Body of pancreas (tissue), 4 donors: Measurements from ENCODE around the gene BRD4. TPM values are rescaled to one million over a fixed set of nuclear protein-coding genes. Genes with fewer than 3 reads are reported as not detected.

ENCODE experiments used
- ATAC-seq: fragments of 150-250 bp; one replicate; pipeline ENCODE4 v1.9.1; 2016
- DNase-seq, 4 donors: peaks; one replicate each; pipeline ENCODE4 v3.0.0-alpha.2; 2019
- H3K27ac ChIP-seq, 4 donors: fragments of 200-600 bp; sonication (generic); 1 replicate in 3 of 4; 2 replicates in 1 of 4; pipeline versions ENCODE4 v1.5.1 to v1.6.1; 2016 to 2019; ENCODE audit warnings: mild to moderate bottlenecking in 1 of 4, mixed read lengths in 1 of 4, moderate library complexity in 1 of 4
- H3K27me3 ChIP-seq, 2 donors: fragments of 200-600 bp; sonication (generic); one replicate each; pipeline ENCODE4 v1.6.0; 2016; ENCODE audit warnings: mild to moderate bottlenecking in 1 of 2
- H3K36me3 ChIP-seq, 2 donors: fragments of 200-600 bp; sonication (generic); replicated peaks in 1 of 2; 2 replicates each; pipeline ENCODE4 v1.5.1; 2016; ENCODE audit warnings: low read depth in 2 of 2; ENCODE audit not compliant: insufficient read depth in 1 of 2
- H3K4me1 ChIP-seq: fragments of 200-600 bp; sonication (generic); one replicate; pipeline ENCODE4 v1.6.0; 2016
- H3K4me3 ChIP-seq, 2 donors: fragments of 200-600 bp; sonication (generic); 1 replicate in 1 of 2; 2 replicates in 1 of 2; pipeline ENCODE4 v1.5.1; 2016 to 2019
- H3K9me3 ChIP-seq, 3 donors: fragments of 200-600 bp; sonication (generic); 1 replicate in 2 of 3; 2 replicates in 1 of 3; pipeline ENCODE4 v1.5.1; 2016
- POLR2A ChIP-seq, 3 donors: fragments of 450-650 bp; IDR thresholded peaks; one replicate each; pipeline ENCODE4 v1.6.1; 2016; ENCODE audit warnings: antibody characterized with exemption in 3 of 3, mild to moderate bottlenecking in 2 of 3
- WGBS, 2 donors: methylation state at CpG; one replicate each; pipeline ENCODE4 v1.1.5; 2017; 5-methylcytosine and 5-hydroxymethylcytosine counted together
- intact Hi-C: fragments of 100-400 bp; cut with DNase I; formaldehyde crosslinking; loops from one replicate; pipeline ENCODE4 v1.15.1; 2023
- total RNA-seq, 2 donors: library from RNA; depleted of rRNA; stranded (reverse); fragments of >200 nt; gene quantifications; one replicate each; pipeline ENCODE4 v1.1.0, GENCODE V29; 2016
- TF ChIP-seq, protein P1 (sequence below), 7 experiments: fragments of 450-650 bp in 4 of 7; fragments of 200-600 bp in 3 of 7; sonication (generic) in 3 of 7; IDR thresholded peaks; one replicate each; pipeline ENCODE4 v1.5.1; 2016 to 2019; ENCODE audit warnings: antibody characterized with exemption in 7 of 7

The BRD4 gene
- total RNA-seq, 2 donors from 2014 or later = 15.3 to 33.6 TPM

DNA sequence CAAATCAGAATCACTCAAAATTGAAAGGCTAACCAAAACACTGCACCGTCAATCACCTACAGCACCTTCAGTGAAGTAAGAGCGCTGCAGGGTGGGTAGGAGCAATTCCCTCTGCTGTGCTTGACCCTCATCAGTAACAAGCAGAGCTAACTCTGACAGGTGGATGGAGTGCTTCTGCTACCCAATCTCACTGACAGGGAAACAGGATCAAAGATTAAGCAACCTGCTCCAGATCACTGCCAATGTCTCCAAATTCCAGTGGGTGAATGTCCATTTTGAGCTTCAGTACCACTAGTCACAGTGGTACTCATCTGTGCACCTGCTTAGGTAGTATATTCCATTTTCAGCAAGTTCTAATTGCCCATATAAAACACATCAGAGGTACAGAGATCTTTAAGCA is 25.2 kb downstream of the BRD4 start:
- Histone ChIP-seq H3K27ac (peak overlapping the region in 1 of 4 donors; percentile 24), H3K36me3 (no peaks in the 10 kb centered on the region), H3K27me3 (no peaks in the 10 kb centered on the region), H3K4me1 (peaks cover 74% of the 10 kb centered on the region), H3K4me3 (no peak overlapping the region), H3K9me3 (no peaks in the 10 kb centered on the region)
- WGBS, 2 donors = 88 to 92% methylated on average over 2 of the region's 2 CpGs
- intact Hi-C loops = no loop called here
- DNase-seq (no peak), ATAC-seq (no peak)
- TF ChIP-seq, protein P1, sequence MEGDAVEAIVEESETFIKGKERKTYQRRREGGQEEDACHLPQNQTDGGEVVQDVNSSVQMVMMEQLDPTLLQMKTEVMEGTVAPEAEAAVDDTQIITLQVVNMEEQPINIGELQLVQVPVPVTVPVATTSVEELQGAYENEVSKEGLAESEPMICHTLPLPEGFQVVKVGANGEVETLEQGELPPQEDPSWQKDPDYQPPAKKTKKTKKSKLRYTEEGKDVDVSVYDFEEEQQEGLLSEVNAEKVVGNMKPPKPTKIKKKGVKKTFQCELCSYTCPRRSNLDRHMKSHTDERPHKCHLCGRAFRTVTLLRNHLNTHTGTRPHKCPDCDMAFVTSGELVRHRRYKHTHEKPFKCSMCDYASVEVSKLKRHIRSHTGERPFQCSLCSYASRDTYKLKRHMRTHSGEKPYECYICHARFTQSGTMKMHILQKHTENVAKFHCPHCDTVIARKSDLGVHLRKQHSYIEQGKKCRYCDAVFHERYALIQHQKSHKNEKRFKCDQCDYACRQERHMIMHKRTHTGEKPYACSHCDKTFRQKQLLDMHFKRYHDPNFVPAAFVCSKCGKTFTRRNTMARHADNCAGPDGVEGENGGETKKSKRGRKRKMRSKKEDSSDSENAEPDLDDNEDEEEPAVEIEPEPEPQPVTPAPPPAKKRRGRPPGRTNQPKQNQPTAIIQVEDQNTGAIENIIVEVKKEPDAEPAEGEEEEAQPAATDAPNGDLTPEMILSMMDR (IDR thresholded peaks at IDR 0.05) = no peak
- no peak for TF ChIP-seq POLR2A (IDR thresholded peaks at IDR 0.05)

- TF ChIP-seq, protein P1 (IDR thresholded peaks at IDR 0.05) = no peak
- no peak for TF ChIP-seq POLR2A (IDR thresholded peaks at IDR 0.05)
- Histone ChIP-seq H3K27ac (no peak overlapping the region), H3K4me1 (peaks cover 86% of the 10 kb centered on the region), H3K9me3 (no peaks in the 10 kb centered on the region), H3K4me3 (no peak overlapping the region), H3K36me3 (no peaks in the 10 kb centered on the region), H3K27me3 (no peaks in the 10 kb centered on the region)
- no peak for DNase-seq
- 50 to 53% methylated on average over 3 of the region's 3 CpGs for WGBS, 2 donors
- intact Hi-C loops = no loop called here
- no peak for ATAC-seq
Observed at GRCh38 chr19:15305582-15306334, 26.6 kb downstream of the BRD4 start.

DNA sequence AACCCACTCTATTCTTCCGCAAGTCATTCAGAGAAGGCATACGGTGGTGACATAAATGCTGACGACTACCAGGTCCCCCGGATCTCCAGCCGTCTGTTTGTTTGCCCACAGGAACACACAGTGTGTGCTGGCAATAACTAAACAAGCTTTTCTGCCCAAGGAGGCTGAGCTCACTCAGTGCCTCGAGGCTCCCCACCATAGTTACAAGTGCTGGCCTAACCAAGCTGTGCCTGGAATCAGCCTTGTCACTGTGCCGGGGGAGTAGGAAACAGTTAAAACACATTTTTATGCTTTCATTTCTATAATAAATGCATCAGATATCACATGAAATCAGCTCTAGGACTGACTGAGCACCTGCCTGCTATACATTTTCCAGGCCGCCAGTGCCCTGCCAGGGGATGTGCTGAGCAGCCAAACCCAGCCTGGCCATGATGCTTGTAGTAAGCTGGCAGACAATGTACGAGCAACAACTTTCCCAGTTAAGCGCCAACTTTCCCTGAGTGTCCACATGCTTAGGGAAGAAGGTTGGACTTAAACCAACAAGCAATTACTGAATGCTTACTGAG is 28.1 kb downstream of the BRD4 start:
- H3K36me3 ChIP-seq = no peaks in the 10 kb centered on the region
- DNase-seq (no peak), ATAC-seq (no peak)
- H3K27me3 ChIP-seq = no peaks in the 10 kb centered on the region
- H3K27ac ChIP-seq = peak overlapping the region in 2 of 4 donors; percentile 3 to 4
- H3K9me3 ChIP-seq = no peaks in the 10 kb centered on the region
- no peak overlapping the region for H3K4me3 ChIP-seq
- H3K4me1 ChIP-seq = peaks cover 85% of the 10 kb centered on the region
- 52 to 55% methylated on average over 10 of the region's 10 CpGs for WGBS, 2 donors
- no peak for TF ChIP-seq POLR2A (IDR thresholded peaks at IDR 0.05)
- TF ChIP-seq, protein P1 (IDR thresholded peaks at IDR 0.05) = no peak
- intact Hi-C loops = no loop called here

DNA sequence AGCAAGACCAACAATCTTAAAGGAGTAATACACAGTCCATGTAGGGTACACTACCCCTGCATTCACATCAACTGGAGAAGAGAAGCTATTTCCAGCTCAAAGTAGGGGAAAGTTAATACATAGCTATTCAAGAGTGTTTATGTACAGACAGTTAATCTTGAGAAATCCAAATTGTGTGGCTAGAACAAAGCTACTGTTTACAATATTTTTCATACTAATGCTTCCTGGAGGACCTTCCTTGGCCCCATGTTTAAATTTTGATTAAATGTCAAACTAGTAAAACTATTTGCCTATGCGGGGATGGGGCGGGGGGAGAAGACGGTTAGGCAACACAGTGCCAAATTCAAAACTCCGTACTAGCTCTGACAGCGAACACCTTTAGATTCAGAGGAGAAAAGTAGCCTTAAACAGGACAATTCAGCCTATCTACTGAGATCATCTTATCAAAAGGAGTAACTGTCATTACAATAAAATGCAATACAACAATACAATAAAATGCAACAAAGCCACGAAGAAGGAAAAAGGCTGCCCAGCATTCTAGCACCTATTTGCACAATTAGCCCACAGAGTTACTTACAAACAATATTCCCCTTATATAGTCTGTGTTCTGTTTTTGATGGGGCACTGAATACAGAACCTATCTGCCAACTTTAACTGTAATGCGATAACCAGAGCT is 29.1 kb downstream of the BRD4 start:
- 20 to 21% methylated on average over 7 of the region's 7 CpGs for WGBS, 2 donors
- intact Hi-C loops = no loop called here
- no peaks in the 10 kb centered on the region for H3K27me3 ChIP-seq
- peak; percentile 47 for ATAC-seq
- no peak overlapping the region for H3K4me3 ChIP-seq
- H3K9me3 ChIP-seq = no peaks in the 10 kb centered on the region
- H3K27ac ChIP-seq = peak overlapping the region in 2 of 4 donors; percentile 22 to 48
- H3K4me1 ChIP-seq = peaks cover 86% of the 10 kb centered on the region
- DNase-seq = no peak
- TF ChIP-seq, protein P1 (IDR thresholded peaks at IDR 0.05) = no peak
- TF ChIP-seq POLR2A (IDR thresholded peaks at IDR 0.05) = no peak
- H3K36me3 ChIP-seq = no peaks in the 10 kb centered on the region
